AG10803 (cell line): ENCODE data around the gene GAB2.
"Not testable (repeated sequence)": the region's sequence is repeated elsewhere in the genome, so short reads cannot be mapped to it uniquely, and the experiment has no call there.

Experiments used
- DNase-seq: peaks from one replicate; pipeline ENCODE4 v3.0.0; 2010; ENCODE audit warnings: low read depth
- H3K4me3 ChIP-seq: 2 replicates; pipeline ENCODE4 v1.5.1; 2011; ENCODE audit warnings: mild to moderate bottlenecking, low read length, control low read depth
- CTCF ChIP-seq: conservative IDR thresholded peaks from 2 replicates; pipeline ENCODE4 v1.5.1; 2011; ENCODE audit warnings: mild to moderate bottlenecking, low read length, control low read depth, inconsistent platforms

The GAB2 gene

GRCh38 chr11:78227921-78228320 is 189.7 kb downstream of the GAB2 start:
- no peak overlapping the region for H3K4me3 ChIP-seq
- no peak for TF ChIP-seq CTCF
- no peak for DNase-seq

GRCh38 chr11:78226684-78227680 is 190.6 kb downstream of the GAB2 start:
- DNase-seq: no peak
- H3K4me3 ChIP-seq: no peak overlapping the region
- TF ChIP-seq CTCF: no peak

- no peak for DNase-seq
- no peak overlapping the region for H3K4me3 ChIP-seq
- TF ChIP-seq CTCF: no peak
These were observed 192.7 kb downstream of the GAB2 start for GRCh38 chr11:78224906-78225420.

GRCh38 chr11:78224506-78224905 is 193.1 kb downstream of the GAB2 start:
- TF ChIP-seq CTCF: no peak
- DNase-seq: no peak
- H3K4me3 ChIP-seq: no peak overlapping the region

- no peak overlapping the region for H3K4me3 ChIP-seq
- no peak for DNase-seq
- no peak for TF ChIP-seq CTCF
These were observed 194.2 kb downstream of the GAB2 start for GRCh38 chr11:78223320-78223954.

- not testable (repeated sequence) for DNase-seq, H3K4me3 ChIP-seq
These were observed 194.9 kb downstream of the GAB2 start for GRCh38 chr11:78222726-78223125.

- no peak for DNase-seq
- H3K4me3 ChIP-seq: no peak overlapping the region
- no peak for TF ChIP-seq CTCF
These were observed 196.0 kb downstream of the GAB2 start for GRCh38 chr11:78221396-78222315.
